ENCODE measurements around the gene CHCHD3.
"Not testable (repeated sequence)": the region's sequence is repeated elsewhere in the genome, so short reads cannot be mapped to it uniquely, and the experiment has no call there.

CHCHD3 gene

GRCh38 chr7:132972745-132973144 is 109.1 kb downstream of the CHCHD3 start:
- H3K36me3 Mint-ChIP-seq (ENCODE audit: insufficient read depth) = peaks cover 16% of the 10 kb centered on the region
- ATAC-seq (replicated peaks; ENCODE audit: extremely low read depth, poor library complexity, severe bottlenecking) (no peak), DNase-seq (ENCODE audit: low spot score in 2 of 2) (no peak)
- no peak overlapping the region for H3K27ac Mint-ChIP-seq (ENCODE audit: low read depth)
- H3K4me1 Mint-ChIP-seq = peaks cover 5% of the 10 kb centered on the region
- no peaks in the 10 kb centered on the region for H3K9me3 Mint-ChIP-seq
- no peak overlapping the region for H3K4me3 Mint-ChIP-seq
- H3K27me3 Mint-ChIP-seq = no peaks in the 10 kb centered on the region

- H3K9me3 Mint-ChIP-seq = no peaks in the 10 kb centered on the region
- ATAC-seq (replicated peaks; ENCODE audit: extremely low read depth, poor library complexity, severe bottlenecking) (no peak), DNase-seq (ENCODE audit: low spot score in 2 of 2) (no peak)
- no peak overlapping the region for H3K4me3 Mint-ChIP-seq
- peaks cover 16% of the 10 kb centered on the region for H3K36me3 Mint-ChIP-seq (ENCODE audit: insufficient read depth)
- H3K27ac Mint-ChIP-seq (ENCODE audit: low read depth) = no peak overlapping the region
- peaks cover 5% of the 10 kb centered on the region for H3K4me1 Mint-ChIP-seq
- H3K27me3 Mint-ChIP-seq = no peaks in the 10 kb centered on the region
Measured at GRCh38 chr7:132970257-132970656, 111.6 kb downstream of the CHCHD3 start.

- DNase-seq (ENCODE audit: low spot score in 2 of 2) (no peak), ATAC-seq (replicated peaks; ENCODE audit: extremely low read depth, poor library complexity, severe bottlenecking) (no peak)
- H3K4me3 Mint-ChIP-seq = no peak overlapping the region
- H3K9me3 Mint-ChIP-seq = no peaks in the 10 kb centered on the region
- peaks cover 5% of the 10 kb centered on the region for H3K4me1 Mint-ChIP-seq
- H3K36me3 Mint-ChIP-seq (ENCODE audit: insufficient read depth) = peaks cover 12% of the 10 kb centered on the region
- H3K27me3 Mint-ChIP-seq = no peaks in the 10 kb centered on the region
- H3K27ac Mint-ChIP-seq (ENCODE audit: low read depth) = no peak overlapping the region
Measured at GRCh38 chr7:132969520-132969919, 112.4 kb downstream of the CHCHD3 start.

- not testable (repeated sequence) for H3K27ac Mint-ChIP-seq (ENCODE audit: low read depth); H3K4me3 Mint-ChIP-seq; H3K36me3 Mint-ChIP-seq (ENCODE audit: insufficient read depth); DNase-seq (ENCODE audit: low spot score in 2 of 2); H3K9me3 Mint-ChIP-seq; H3K4me1 Mint-ChIP-seq; H3K27me3 Mint-ChIP-seq; ATAC-seq (replicated peaks; ENCODE audit: extremely low read depth, poor library complexity, severe bottlenecking)
Measured at GRCh38 chr7:132967470-132967848, 114.4 kb downstream of the CHCHD3 start.

- H3K4me3 Mint-ChIP-seq = no peak overlapping the region
- peaks cover 5% of the 10 kb centered on the region for H3K4me1 Mint-ChIP-seq
- ATAC-seq (replicated peaks; ENCODE audit: extremely low read depth, poor library complexity, severe bottlenecking) = no peak
- H3K27me3 Mint-ChIP-seq = no peaks in the 10 kb centered on the region
- no peak for DNase-seq (ENCODE audit: low spot score in 2 of 2)
- peaks cover 2% of the 10 kb centered on the region for H3K36me3 Mint-ChIP-seq (ENCODE audit: insufficient read depth)
- H3K9me3 Mint-ChIP-seq = no peaks in the 10 kb centered on the region
- H3K27ac Mint-ChIP-seq (ENCODE audit: low read depth) = no peak overlapping the region
Measured at GRCh38 chr7:132966754-132967469, 115.0 kb downstream of the CHCHD3 start.

GRCh38 chr7:132965951-132966350 is 115.9 kb downstream of the CHCHD3 start:
- DNase-seq (ENCODE audit: low spot score in 2 of 2) = no peak
- Mint-ChIP-seq H3K4me1 (peaks cover 5% of the 10 kb centered on the region), H3K4me3 (no peak overlapping the region), H3K9me3 (no peaks in the 10 kb centered on the region), H3K36me3 (ENCODE audit: insufficient read depth) (peaks cover 2% of the 10 kb centered on the region), H3K27me3 (no peaks in the 10 kb centered on the region), H3K27ac (ENCODE audit: low read depth) (no peak overlapping the region)
- ATAC-seq (replicated peaks; ENCODE audit: extremely low read depth, poor library complexity, severe bottlenecking) = no peak

- DNase-seq (ENCODE audit: low spot score in 2 of 2) (no peak), ATAC-seq (replicated peaks; ENCODE audit: extremely low read depth, poor library complexity, severe bottlenecking) (no peak)
- H3K4me3 Mint-ChIP-seq = no peak overlapping the region
- H3K9me3 Mint-ChIP-seq = no peaks in the 10 kb centered on the region
- peaks cover 2% of the 10 kb centered on the region for H3K36me3 Mint-ChIP-seq (ENCODE audit: insufficient read depth)
- H3K27ac Mint-ChIP-seq (ENCODE audit: low read depth) = no peak overlapping the region
- peaks cover 5% of the 10 kb centered on the region for H3K4me1 Mint-ChIP-seq
- no peaks in the 10 kb centered on the region for H3K27me3 Mint-ChIP-seq
Measured at GRCh38 chr7:132964876-132965275, 117.0 kb downstream of the CHCHD3 start.

- H3K4me3 Mint-ChIP-seq = no peak overlapping the region
Measured at GRCh38 chr7:132959891-132960290, 122.0 kb downstream of the CHCHD3 start.

GRCh38 chr7:132956556-132956955 is 125.3 kb downstream of the CHCHD3 start:
- H3K9me3 Mint-ChIP-seq = no peaks in the 10 kb centered on the region
- ATAC-seq (replicated peaks; ENCODE audit: extremely low read depth, poor library complexity, severe bottlenecking) (no peak), DNase-seq (ENCODE audit: low spot score in 2 of 2) (no peak)
- H3K4me3 Mint-ChIP-seq = no peak overlapping the region
- H3K4me1 Mint-ChIP-seq = peaks cover 6% of the 10 kb centered on the region
- H3K27me3 Mint-ChIP-seq = no peaks in the 10 kb centered on the region
- H3K36me3 Mint-ChIP-seq (ENCODE audit: insufficient read depth) = no peaks in the 10 kb centered on the region
- H3K27ac Mint-ChIP-seq (ENCODE audit: low read depth) = no peak overlapping the region

More at GRCh38 chr7:132959891-132960290, 122.0 kb downstream of the CHCHD3 start:
- H3K27ac Mint-ChIP-seq (ENCODE audit: low read depth) = no peak overlapping the region
- ATAC-seq (replicated peaks; ENCODE audit: extremely low read depth, poor library complexity, severe bottlenecking) (no peak), DNase-seq (ENCODE audit: low spot score in 2 of 2) (no peak)
- no peaks in the 10 kb centered on the region for H3K27me3 Mint-ChIP-seq
- H3K4me1 Mint-ChIP-seq = peaks cover 6% of the 10 kb centered on the region
- H3K9me3 Mint-ChIP-seq = no peaks in the 10 kb centered on the region
- H3K36me3 Mint-ChIP-seq (ENCODE audit: insufficient read depth) = no peaks in the 10 kb centered on the region

GRCh38 chr7:132953468-132953867 is 128.4 kb downstream of the CHCHD3 start:
- Mint-ChIP-seq H3K9me3 (no peaks in the 10 kb centered on the region), H3K27ac (ENCODE audit: low read depth) (no peak overlapping the region), H3K4me3 (no peak overlapping the region), H3K27me3 (no peaks in the 10 kb centered on the region), H3K36me3 (ENCODE audit: insufficient read depth) (no peaks in the 10 kb centered on the region), H3K4me1 (peaks cover 5% of the 10 kb centered on the region)
- DNase-seq (ENCODE audit: low spot score in 2 of 2) = no peak
- no peak for ATAC-seq (replicated peaks; ENCODE audit: extremely low read depth, poor library complexity, severe bottlenecking)

- ATAC-seq (replicated peaks; ENCODE audit: extremely low read depth, poor library complexity, severe bottlenecking) (no peak), DNase-seq (ENCODE audit: low spot score in 2 of 2) (no peak)
- H3K27me3 Mint-ChIP-seq = no peaks in the 10 kb centered on the region
- H3K9me3 Mint-ChIP-seq = no peaks in the 10 kb centered on the region
- H3K36me3 Mint-ChIP-seq (ENCODE audit: insufficient read depth) = no peaks in the 10 kb centered on the region
- H3K27ac Mint-ChIP-seq (ENCODE audit: low read depth) = no peak overlapping the region
- no peak overlapping the region for H3K4me3 Mint-ChIP-seq
- peaks cover 10% of the 10 kb centered on the region for H3K4me1 Mint-ChIP-seq
Measured at GRCh38 chr7:132950725-132951124, 131.2 kb downstream of the CHCHD3 start.

- no peaks in the 10 kb centered on the region for H3K27me3 Mint-ChIP-seq
- ATAC-seq (replicated peaks; ENCODE audit: extremely low read depth, poor library complexity, severe bottlenecking) (no peak), DNase-seq (ENCODE audit: low spot score in 2 of 2) (no peak)
- H3K9me3 Mint-ChIP-seq = no peaks in the 10 kb centered on the region
- no peak overlapping the region for H3K4me3 Mint-ChIP-seq
- peaks cover 10% of the 10 kb centered on the region for H3K4me1 Mint-ChIP-seq
- H3K27ac Mint-ChIP-seq (ENCODE audit: low read depth) = no peak overlapping the region
- no peaks in the 10 kb centered on the region for H3K36me3 Mint-ChIP-seq (ENCODE audit: insufficient read depth)
Measured at GRCh38 chr7:132947011-132947410, 134.9 kb downstream of the CHCHD3 start.

GRCh38 chr7:132944774-132945173 is 137.1 kb downstream of the CHCHD3 start:
- Mint-ChIP-seq H3K36me3 (ENCODE audit: insufficient read depth) (no peaks in the 10 kb centered on the region), H3K9me3 (no peaks in the 10 kb centered on the region), H3K4me3 (no peak overlapping the region), H3K27me3 (no peaks in the 10 kb centered on the region), H3K4me1 (peaks cover 11% of the 10 kb centered on the region), H3K27ac (ENCODE audit: low read depth) (no peak overlapping the region)
- no peak for ATAC-seq (replicated peaks; ENCODE audit: extremely low read depth, poor library complexity, severe bottlenecking)
- no peak for DNase-seq (ENCODE audit: low spot score in 2 of 2)

Data from central memory CD8-positive, alpha-beta T cell (primary cell).